Esophagus muscularis mucosa (tissue), 4 donors: ENCODE results near the gene GPR55. TPM values are rescaled to one million over a fixed set of nuclear protein-coding genes. Genes with fewer than 3 reads are reported as not detected.

Source experiments
- DNase-seq: peaks from one replicate; pipeline ENCODE4 v3.0.0-alpha.2; 2017; ENCODE audit errors: extremely low spot score
- H3K27ac ChIP-seq, 4 donors: fragments of 200-600 bp; sonication (generic); replicated peaks in 1 of 4; 1 replicate in 3 of 4; 2 replicates in 1 of 4; pipeline ENCODE4 v1.5.1; 2016 to 2019; ENCODE audit warnings: mild to moderate bottlenecking in 1 of 4
- H3K27me3 ChIP-seq, 4 donors: fragments of 200-600 bp; sonication (generic); one replicate each; pipeline versions ENCODE4 v1.5.1 to v1.6.0; 2016 to 2019
- H3K36me3 ChIP-seq, 4 donors: fragments of 200-600 bp; sonication (generic); one replicate each; pipeline ENCODE4 v1.5.1; 2016 to 2019
- H3K4me1 ChIP-seq, 4 donors: fragments of 200-600 bp; sonication (generic); one replicate each; pipeline ENCODE4 v1.5.1; 2016 to 2019
- H3K4me3 ChIP-seq, 4 donors: fragments of 200-600 bp; sonication (generic); 1 replicate in 2 of 4; 2 replicates in 2 of 4; pipeline ENCODE4 v1.5.1; 2016 to 2019; ENCODE audit warnings: mild to moderate bottlenecking in 4 of 4, moderate library complexity in 1 of 4
- H3K9me3 ChIP-seq, 4 donors: fragments of 200-600 bp; sonication (generic); 1 replicate in 3 of 4; 2 replicates in 1 of 4; pipeline ENCODE4 v1.5.1; 2016 to 2019
- CTCF ChIP-seq, 3 experiments: fragments of 200-600 bp in 2 of 3; fragments of 450-650 bp in 1 of 3; sonication (generic) in 2 of 3; IDR thresholded peaks; one replicate each; pipeline ENCODE4 v1.5.1; 2017 to 2019; ENCODE audit warnings: antibody characterized with exemption in 3 of 3, mild to moderate bottlenecking in 2 of 3, moderate library complexity in 1 of 3
- EP300 ChIP-seq: sonication (generic); formaldehyde crosslinking; IDR thresholded peaks from one replicate; pipeline ENCODE4 v1.6.1; 2017; ENCODE audit warnings: antibody characterized with exemption
- POLR2A ChIP-seq: fragments of 450-650 bp; IDR thresholded peaks from one replicate; pipeline ENCODE4 v1.6.1; 2017; ENCODE audit warnings: antibody characterized with exemption, moderate library complexity, mild to moderate bottlenecking, low read depth
- POLR2AphosphoS5 ChIP-seq, 2 donors: sonication (generic); formaldehyde crosslinking; IDR thresholded peaks; one replicate each; pipeline ENCODE4 v1.6.1; 2017; ENCODE audit warnings: antibody characterized with exemption in 2 of 2
- WGBS: methylation state at CpG from one replicate; pipeline ENCODE4 v1.1.5; 2018; 5-methylcytosine and 5-hydroxymethylcytosine counted together
- intact Hi-C: fragments of 100-400 bp; cut with DNase I; formaldehyde crosslinking; loops from one replicate; pipeline ENCODE4 v1.15.1; 2023
- total RNA-seq, 4 donors: library from RNA; depleted of rRNA; stranded (reverse); fragments of >200 nt; gene quantifications; one replicate each; pipeline versions ENCODE4 v1.1.0 to v1.2.1, GENCODE V29; 2016

The GPR55 gene
- total RNA-seq, 4 donors from 2014 or later, result 0.29 to 0.42 TPM; not detected in 2

DNA sequence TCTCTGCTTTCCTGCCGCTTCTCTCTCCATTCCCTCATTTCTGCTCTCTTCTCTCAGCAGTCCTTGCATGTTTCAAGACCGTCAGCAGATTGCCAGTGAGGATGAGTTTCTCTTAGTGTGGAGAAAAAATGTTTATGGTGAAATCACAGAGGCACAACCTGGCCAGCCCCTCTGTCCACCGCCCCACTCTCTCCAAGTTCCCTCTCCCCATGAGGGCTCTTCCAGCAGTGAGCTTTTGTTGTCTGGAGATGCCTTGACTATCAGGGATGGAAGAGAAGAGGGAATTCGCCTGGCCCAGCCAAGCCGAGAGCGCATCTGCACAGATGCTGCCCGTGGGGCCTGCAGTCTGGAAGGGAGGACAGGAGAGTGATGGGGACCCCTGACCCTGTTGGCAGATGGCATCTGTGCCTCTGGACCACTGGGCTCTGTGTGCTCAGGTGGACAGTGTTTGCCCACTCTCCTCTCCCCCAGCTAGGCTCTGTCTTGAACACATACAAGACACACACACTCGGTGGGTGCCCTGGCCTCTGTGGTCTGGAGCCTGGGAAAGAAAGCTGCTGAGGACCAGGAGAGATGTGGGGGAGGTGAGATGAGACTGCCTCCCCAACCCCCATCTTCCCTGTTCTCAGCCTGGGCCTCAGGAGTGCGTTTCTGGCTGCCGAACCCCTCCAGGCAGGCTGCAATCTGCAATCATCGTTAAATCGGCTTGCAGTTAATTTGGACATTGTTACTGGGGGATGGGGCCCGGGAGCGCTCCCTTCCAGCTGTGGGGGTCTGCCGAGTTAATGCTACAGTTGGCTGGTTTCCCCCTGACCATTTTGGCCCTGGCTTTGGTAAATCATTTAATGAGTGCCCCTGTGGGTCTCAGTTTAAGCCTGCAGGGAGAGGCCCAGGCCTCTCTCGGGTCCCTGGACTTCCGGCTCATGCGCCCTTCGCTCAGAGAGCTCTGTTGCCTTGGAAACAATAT is 55.8 kb downstream of the GPR55 start:
- DNase-seq, result no peak
- Histone ChIP-seq H3K9me3 (no peaks in the 10 kb centered on the region), H3K27ac (peak overlapping the region; percentile 68 to 81 (median 80)), H3K4me3 (peak overlapping the region in 1 of 4 donors; percentile 10), H3K4me1 (peaks cover 55 to 98% (median 97%) of the 10 kb centered on the region in 4 donors), H3K27me3 (no peaks in the 10 kb centered on the region), H3K36me3 (peaks cover 0 to 5% (median 0%) of the 10 kb centered on the region in 4 donors)
- TF ChIP-seq EP300, result no peak
- TF ChIP-seq POLR2A, result no peak
- no peak for TF ChIP-seq POLR2AphosphoS5 (IDR thresholded peaks at IDR 0.05)
- TF ChIP-seq CTCF (IDR thresholded peaks at IDR 0.05), result no peak
- intact Hi-C loops, result no loop called here
- 58% methylated on average over 15 of the region's 19 CpGs for WGBS

- peaks cover 57 to 93% (median 91%) of the 10 kb centered on the region in 4 donors for H3K4me1 ChIP-seq
- no peak overlapping the region for H3K4me3 ChIP-seq
- TF ChIP-seq EP300 (no peak), CTCF (IDR thresholded peaks at IDR 0.05) (no peak), POLR2AphosphoS5 (IDR thresholded peaks at IDR 0.05) (no peak), POLR2A (no peak)
- 50% methylated on average over 12 of the region's 15 CpGs for WGBS
- peak overlapping the region; percentile 68 to 81 (median 80) for H3K27ac ChIP-seq
- DNase-seq, result no peak
- H3K9me3 ChIP-seq, result no peaks in the 10 kb centered on the region
- H3K27me3 ChIP-seq, result no peaks in the 10 kb centered on the region
- peaks cover 0 to under 1% (median 0%) of the 10 kb centered on the region in 4 donors for H3K36me3 ChIP-seq
- intact Hi-C loops, result no loop called here
These were observed 56.7 kb downstream of the GPR55 start for GRCh38 chr2:230868161-230868946.

- Histone ChIP-seq H3K27ac (peak overlapping the region; percentile 68 to 81 (median 78)), H3K4me3 (peak overlapping the region in 1 of 4 donors; percentile 80), H3K4me1 (peaks cover 52 to 79% (median 76%) of the 10 kb centered on the region in 4 donors), H3K36me3 (no peaks in the 10 kb centered on the region), H3K27me3 (no peaks in the 10 kb centered on the region), H3K9me3 (no peaks in the 10 kb centered on the region)
- TF ChIP-seq POLR2AphosphoS5 (IDR thresholded peaks at IDR 0.05) (peak; percentile 14 to 32), EP300 (no peak)
- no peak for DNase-seq
- intact Hi-C loops, result no loop called here
- 25% methylated on average over 7 of the region's 13 CpGs for WGBS
These were observed 58.1 kb downstream of the GPR55 start for GRCh38 chr2:230866756-230867523.

DNA sequence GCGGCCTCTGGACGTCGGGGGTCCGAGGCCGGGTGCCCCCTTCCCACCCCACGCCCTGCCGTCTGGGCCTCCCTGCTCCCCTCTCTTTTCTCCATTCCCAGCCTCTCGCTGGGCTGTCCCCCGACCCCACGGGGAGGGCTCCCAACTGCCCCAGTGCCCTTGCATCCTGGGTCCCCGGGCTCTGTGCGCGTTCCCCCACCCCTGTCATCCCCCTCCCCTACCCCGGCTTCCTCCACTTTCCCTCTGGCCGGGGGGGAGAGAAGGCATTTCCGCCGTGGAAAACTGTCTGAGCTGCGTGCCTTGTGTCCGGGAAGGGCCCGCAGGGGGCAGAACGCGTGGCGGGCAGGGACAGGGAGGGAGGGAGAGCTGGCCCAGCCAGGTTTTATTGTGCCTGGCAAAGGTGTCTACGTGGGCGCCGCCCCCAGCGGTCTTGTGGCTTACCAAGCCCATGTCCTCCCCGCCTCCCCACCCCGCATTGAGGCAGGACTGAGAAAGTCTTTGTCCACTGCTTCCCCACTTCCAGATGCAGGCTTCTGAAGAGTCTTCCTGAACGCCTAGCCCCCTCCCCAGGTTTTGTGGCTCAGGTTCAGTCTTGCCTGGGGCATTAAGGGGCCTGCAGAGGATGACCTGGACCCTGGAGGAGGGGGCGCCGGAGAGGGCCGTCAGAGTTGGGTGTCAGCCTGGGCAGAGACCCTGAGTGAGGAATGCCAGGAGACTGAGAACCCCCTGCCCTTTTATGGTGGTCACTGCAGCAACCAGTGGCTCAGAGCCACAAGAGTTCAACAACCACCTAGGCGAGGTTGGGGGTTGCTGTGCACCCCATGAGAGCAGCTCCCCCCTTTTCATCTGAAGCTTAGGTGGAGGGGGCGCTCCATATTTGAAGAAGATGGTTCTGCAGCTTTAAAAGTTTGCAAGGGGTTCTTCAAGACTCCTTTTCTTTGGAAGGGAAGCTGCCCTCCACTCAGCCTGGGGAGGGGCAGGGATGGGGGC is 59.0 kb downstream of the GPR55 start:
- H3K27ac ChIP-seq, result peak overlapping the region; percentile 68 to 81 (median 78)
- peak overlapping the region; percentile 75 to 95 (median 78) for H3K4me3 ChIP-seq
- intact Hi-C loops, result loop anchor here (2.0 kb wide), 1 partner anchor 47 kb away; no protein-coding TSS in a partner anchor
- DNase-seq, result no peak
- WGBS, result 24% methylated on average over 17 of the region's 35 CpGs
- no peak for TF ChIP-seq POLR2AphosphoS5 (IDR thresholded peaks at IDR 0.05)
- no peak for TF ChIP-seq POLR2A
- peak in 2 of 3 experiments; percentile 12 to 32 for TF ChIP-seq CTCF (IDR thresholded peaks at IDR 0.05)
- no peaks in the 10 kb centered on the region for H3K9me3 ChIP-seq
- no peaks in the 10 kb centered on the region for H3K27me3 ChIP-seq
- H3K36me3 ChIP-seq, result no peaks in the 10 kb centered on the region
- H3K4me1 ChIP-seq, result peaks cover 48 to 71% (median 68%) of the 10 kb centered on the region in 4 donors
